GM19240 (cell line): Measurements from ENCODE around the gene COL4A2.

ENCODE experiments used
- DNase-seq: peaks from one replicate; pipeline ENCODE4 v3.0.0; 2011; ENCODE audit warnings: low spot score; ENCODE audit not compliant: insufficient read length

The COL4A2 gene

DNA sequence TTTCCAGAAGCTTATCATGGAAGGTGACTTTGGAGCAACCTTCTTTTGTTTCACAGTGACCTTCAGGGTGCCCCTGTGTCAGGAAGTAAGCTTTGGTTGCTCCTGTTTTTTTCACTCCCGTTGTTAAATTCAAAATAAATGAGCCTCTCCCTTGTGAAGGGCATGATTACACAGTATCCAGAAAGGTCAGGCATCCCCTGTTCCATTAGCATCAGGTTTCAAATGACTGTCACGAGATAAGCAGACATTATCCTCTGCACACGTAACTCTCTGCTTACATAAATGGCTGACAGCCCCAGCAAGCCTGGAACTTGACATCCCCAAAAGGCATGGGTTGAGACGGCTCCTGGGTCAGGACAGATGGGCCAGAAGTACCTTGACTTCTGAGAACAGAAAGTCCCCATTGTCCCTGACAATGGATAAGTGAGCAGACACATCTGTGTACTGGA is 202.4 kb downstream of the COL4A2 start:
- no peak for DNase-seq

GRCh38 chr13:110509971-110510786 is 203.1 kb downstream of the COL4A2 start:
- DNase-seq, result no peak

DNA sequence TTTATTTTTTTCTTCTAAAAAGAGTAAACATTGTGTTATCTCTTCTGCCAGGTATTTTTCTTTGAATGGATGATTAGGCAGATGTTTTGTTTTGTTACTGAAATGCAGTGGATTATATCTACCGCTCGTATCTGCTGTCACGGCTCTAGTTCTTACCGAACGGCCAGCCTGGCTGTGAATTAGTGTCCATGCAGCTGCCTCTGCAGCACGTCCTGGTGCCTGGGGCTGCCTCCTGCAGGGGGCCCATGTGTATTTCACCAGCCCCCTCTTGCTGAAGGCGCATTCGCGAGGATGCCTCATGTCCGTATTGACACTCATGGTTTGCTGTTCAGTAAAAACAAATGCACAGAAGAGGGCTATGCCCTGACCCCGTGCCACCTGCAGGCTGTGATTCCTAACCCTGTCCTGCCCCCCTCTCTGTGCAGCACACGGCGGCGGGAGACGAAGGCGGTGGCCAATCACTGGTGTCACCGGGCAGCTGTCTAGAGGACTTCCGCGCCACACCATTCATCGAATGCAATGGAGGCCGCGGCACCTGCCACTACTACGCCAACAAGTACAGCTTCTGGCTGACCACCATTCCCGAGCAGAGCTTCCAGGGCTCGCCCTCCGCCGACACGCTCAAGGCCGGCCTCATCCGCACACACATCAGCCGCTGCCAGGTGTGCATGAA is 204.6 kb downstream of the COL4A2 start:
- no peak for DNase-seq

DNA sequence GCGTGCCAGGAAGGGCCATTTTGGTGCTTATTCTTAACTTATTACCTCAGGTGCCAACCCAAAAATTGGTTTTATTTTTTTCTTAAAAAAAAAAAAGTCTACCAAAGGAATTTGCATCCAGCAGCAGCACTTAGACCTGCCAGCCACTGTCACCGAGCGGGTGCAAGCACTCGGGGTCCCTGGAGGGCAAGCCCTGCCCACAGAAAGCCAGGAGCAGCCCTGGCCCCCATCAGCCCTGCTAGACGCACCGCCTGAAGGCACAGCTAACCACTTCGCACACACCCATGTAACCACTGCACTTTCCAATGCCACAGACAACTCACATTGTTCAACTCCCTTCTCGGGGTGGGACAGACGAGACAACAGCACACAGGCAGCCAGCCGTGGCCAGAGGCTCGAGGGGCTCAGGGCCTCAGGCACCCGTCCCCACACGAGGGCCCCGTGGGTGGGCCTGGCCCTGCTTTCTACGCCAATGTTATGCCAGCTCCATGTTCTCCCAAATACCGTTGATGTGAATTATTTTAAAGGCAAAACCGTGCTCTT is 205.2 kb downstream of the COL4A2 start:
- no peak for DNase-seq

- no peak for DNase-seq
These were observed 209.4 kb downstream of the COL4A2 start for GRCh38 chr13:110516500-110516899.

DNA sequence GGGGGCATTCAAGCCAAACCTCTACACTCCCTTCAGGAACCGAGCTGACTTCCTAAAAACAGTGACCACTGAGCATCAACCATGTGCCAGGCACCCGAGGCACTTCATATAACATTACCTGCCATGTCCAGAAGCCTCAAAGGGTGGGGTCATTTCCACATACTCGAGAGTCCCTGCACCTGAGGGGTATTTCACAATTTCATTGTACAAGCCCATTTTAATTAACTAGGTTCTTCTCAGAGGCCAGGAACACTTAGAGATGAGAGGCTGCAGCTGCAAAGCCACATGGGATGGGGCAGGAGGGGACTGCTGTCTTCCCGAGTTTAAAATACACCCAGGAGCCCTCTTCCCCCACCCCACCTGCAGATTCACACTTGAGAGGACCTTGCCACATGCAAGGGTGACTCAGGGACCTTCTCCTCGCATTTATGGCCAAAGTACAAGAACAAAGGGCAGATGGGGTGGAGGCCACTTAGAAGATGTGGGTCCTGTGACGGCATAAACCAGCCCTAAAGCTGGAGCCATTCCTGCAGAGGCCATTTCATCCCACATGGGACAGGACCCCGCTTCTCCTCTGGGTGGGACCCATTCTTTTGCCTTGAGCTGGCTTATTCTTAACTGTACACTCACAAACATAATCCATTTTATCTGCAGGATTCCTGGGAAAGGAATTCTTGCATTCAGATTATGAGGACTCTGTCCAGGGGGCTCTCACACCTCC is 210.6 kb downstream of the COL4A2 start:
- DNase-seq, result no peak

DNA sequence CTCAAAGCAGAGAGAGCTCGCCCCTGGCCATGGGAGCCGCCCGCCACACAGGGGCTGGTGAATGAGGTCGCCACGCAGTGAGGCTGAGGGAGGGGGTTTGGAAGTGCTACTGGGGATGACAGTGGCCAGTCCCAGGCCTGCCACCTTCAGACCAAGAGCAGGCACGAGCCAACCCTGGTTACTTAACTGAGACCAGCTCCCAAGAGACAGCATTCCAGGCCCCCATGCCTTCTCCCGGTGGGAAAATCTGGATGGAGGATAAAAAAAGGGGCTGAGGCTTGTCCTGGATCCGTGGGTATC is 211.1 kb downstream of the COL4A2 start:
- DNase-seq, result no peak

DNA sequence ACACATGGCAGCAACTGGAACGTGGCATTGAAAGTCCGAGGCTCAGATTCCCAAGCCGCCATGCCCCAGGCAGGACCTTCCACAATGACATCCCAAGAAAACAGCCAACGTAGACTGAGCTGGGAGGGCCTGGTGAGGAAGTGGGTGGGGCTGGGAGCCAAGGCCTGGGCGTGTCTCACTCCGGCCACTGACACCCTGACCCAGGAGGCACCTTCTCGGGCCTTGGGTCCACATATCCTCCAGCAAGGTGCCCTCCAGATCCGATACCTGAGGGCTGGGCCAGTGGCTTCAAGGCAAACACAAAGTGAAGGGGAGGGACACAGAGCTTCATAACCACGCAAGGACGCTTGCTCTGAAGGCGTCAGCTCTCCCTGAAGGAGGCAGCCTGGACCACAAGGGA is 211.5 kb downstream of the COL4A2 start:
- no peak for DNase-seq

- DNase-seq, result no peak
These were observed 212.0 kb downstream of the COL4A2 start for GRCh38 chr13:110519046-110519445.

DNA sequence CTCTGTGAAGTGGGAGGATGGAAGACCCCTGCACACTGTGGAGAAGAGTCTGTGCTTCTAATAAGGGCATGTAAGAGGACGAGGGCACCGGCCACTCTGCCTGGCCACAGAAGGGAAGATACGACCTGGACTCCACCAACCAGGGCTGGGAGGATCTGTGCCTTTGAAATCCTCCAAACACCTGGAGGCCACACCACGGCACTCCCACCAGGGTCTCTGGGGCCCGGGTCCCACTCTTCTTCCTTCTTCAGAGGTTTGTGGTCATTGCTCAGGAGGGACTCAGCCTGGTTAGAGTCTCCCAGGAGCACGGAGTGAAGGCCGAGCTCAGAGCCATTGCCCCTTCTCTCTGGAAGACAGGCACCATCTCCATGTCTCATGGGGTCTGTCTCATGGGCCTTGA is 212.4 kb downstream of the COL4A2 start:
- no peak for DNase-seq

DNA sequence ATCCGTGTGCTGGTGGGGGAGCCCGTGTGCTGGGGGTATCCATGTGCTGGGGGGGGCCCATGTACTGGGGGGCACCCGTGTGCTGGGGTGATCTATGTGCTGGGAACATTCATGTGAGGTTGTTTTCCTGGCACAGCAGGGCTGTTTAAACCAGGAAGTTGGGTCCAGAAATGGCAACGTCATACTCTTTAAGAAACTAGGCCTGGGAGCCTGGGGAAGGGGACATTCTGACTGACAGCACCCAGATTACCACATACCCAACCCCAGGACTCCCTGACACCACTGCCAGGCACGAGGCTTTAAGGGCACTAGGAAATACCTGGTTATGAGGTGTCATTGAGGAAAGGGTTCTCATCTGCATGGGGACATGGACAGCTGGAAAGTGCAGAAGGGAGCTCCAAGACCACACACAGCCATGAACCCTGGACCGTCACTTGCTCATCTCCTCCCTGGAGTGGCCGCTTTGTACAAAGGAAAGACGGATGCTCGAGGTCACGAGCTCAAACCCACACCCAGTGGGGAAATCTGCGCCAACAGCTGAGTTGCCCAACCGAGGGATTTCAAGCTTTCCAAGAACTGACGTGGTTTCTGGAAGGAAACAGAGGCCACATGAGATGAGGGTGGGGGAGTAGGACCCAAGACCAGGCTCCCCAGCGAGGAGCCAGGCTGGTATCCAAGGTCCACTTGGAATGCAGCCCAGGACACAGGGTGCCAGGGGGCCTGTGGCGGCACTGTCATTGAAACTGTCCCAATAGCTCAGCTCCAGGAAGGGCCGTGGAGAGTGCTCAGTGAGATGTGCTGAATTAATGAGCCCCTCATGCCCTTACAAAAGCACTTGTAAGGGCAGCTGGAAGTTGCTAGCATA is 213.6 kb downstream of the COL4A2 start:
- DNase-seq, result no peak

DNA sequence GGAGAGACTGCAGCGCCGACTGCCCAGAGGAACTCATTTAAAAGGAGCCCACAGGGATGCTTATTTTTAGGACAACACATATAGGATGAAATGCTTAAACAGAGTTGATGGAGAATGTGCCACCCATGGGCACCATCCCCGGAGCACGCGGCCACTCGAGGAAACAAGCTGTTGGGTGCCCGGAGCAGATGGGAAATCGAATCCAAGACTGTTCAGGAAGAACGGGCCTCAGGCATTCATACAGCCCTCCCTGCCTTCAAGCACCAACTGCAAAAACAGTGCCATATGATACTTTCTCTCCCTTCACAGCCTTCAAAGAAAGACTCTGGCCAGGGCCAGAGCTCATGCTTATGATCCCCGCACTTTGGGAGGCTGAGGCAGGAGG is 214.2 kb downstream of the COL4A2 start:
- no peak for DNase-seq

- no peak for DNase-seq
These were observed 214.9 kb downstream of the COL4A2 start for GRCh38 chr13:110521946-110522345.

DNA sequence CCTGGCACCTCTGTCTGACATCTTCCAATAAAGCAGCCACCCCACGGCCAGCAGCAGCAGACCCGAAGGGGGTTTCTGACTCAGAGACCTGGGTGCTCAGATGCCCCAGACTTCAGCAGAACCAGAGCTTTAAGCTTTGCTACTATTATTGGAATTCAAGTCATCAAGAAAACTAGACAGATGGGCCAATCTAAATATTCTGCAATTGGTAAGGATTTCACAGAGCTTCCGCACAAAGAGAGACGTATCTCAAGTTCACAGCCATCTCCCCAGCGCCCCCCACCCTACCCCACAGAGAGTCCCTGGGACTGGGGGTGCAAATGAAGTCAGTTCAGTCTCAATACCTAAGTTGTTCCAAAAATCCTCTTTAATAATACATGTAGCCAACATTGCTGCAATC is 215.6 kb downstream of the COL4A2 start:
- DNase-seq, result no peak

GRCh38 chr13:110523180-110523579 is 216.1 kb downstream of the COL4A2 start:
- DNase-seq, result no peak

DNA sequence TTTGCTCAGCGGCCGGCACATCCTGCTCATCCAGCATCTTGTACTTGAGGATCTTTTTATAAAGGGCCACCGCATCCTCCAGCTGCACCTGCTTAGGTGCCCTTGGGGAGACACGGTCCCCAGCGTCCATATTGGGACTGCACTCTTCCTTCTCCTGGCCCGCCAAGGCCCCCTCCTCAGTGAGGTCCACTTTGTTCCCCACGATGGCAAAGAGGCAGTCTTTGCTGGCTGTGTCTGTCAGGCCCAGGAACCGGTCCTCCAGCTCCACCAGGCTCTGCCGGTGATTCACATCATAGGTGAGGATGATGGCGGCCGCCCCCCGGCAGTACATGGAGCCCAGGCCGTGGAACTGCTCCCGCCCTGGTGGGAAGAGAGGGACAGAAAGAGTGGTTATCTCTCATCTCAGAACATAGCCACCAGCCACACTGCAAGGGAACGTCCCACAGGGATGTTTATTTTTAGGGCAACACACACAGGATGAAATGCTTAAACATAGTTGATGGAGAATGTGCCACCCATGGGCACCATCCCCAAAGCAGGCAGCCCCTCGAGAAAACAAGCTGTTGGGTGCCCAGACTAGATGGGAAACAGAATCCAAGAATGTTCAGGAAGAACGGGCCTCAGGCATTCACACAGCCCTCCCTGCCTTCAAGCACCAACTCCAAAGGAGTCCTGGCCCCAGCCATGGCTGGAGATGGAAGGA is 216.9 kb downstream of the COL4A2 start:
- no peak for DNase-seq

- DNase-seq, result no peak
These were observed 217.6 kb downstream of the COL4A2 start for GRCh38 chr13:110524541-110525257.

DNA sequence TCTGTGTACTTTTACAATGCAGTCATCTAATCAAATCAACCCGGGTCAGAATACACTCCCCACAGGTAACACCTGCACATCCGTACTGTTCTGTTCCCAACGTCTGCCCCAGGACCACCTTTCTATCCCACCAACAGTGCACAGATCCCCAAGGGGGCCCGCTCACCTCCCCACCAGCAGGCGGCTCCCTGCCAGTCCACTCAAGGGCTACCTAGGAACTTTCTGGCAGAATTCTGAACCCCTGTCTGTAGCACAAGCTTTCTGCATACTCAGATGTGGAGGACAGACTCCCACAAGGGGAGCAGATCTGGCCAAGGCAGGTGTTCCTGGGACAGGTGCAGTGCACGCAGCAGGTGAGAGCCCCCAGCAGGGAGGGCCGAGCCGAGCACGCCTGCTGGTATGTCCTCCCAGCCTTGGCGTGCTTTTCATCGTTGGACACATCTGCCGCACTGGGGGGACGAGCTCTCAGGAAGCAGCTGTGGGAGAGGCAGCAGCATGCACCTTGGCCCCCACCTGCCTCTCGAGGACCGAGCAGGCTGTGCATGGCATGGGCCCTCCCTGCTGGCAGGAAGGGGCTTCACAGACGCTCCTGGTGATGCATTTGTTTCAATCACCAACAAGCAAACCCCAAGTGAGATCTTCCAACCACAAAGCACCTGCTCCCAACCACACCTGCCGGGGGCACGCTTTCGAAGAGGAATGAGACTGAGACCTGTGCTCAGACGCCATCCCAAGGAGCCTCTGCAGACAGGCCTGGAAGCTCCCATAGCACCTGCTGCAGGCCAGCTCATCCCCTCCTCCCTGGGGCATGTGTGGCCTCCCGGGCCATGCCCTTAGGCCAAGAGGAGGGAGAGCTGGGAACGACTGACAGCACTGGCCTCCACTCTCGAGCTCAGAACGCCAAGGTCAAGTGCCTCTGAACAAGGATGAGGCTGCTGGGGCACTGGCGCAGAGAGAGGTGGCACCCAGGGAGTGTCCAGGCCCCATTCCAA is 218.5 kb downstream of the COL4A2 start:
- DNase-seq, result no peak

- DNase-seq, result no peak
These were observed 221.3 kb downstream of the COL4A2 start for GRCh38 chr13:110528371-110528770.
